ENCODE data around the gene CHRDL2. TPM values are rescaled to one million over a fixed set of nuclear protein-coding genes. Genes with fewer than 3 reads are reported as not detected.
A peak's percentile ranks its signal among the peaks of the same experiment; 100 is the strongest.

Gene CHRDL2
- total RNA-seq, 6 experiments from 2014 or later, result 2.9 to 41.4 (median 23.9) TPM

DNA sequence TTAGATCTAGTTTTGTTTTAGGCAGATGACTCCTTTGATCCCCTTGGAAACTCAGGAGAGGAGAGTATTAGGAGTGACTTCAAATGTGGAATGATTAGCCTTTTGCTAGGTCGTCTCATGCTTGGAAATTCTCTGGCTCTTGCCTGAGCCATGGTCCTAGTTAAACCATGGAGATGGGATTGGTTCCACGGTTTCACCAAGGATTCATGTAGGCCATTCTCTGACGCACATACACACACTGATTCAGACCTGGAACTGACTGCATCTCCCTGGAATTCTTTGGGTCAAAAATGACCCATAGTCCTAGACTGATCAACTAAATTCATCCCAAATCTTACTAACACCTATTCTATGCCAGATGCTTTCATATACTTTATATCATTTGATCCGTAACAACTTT, 82.3 kb downstream of the CHRDL2 start:
- Histone ChIP-seq H3K9me3 (no peaks in the 10 kb centered on the region), H3K27me3 (no peaks in the 10 kb centered on the region), H3K36me3 (no peaks in the 10 kb centered on the region), H3K4me1 (peaks cover 0 to 15% (median 6%) of the 10 kb centered on the region in 4 donors), H3K27ac (no peak overlapping the region), H3K4me3 (no peak overlapping the region)
- intact Hi-C loops (cut with DNase I), result no loop called here
- WGBS (ENCODE audit: insufficient coverage, low coverage, low lambda C conversion rate, missing lambda C conversion rate), result 100% methylated on average over 4 of the region's 4 CpGs
- TF ChIP-seq, protein P1, sequence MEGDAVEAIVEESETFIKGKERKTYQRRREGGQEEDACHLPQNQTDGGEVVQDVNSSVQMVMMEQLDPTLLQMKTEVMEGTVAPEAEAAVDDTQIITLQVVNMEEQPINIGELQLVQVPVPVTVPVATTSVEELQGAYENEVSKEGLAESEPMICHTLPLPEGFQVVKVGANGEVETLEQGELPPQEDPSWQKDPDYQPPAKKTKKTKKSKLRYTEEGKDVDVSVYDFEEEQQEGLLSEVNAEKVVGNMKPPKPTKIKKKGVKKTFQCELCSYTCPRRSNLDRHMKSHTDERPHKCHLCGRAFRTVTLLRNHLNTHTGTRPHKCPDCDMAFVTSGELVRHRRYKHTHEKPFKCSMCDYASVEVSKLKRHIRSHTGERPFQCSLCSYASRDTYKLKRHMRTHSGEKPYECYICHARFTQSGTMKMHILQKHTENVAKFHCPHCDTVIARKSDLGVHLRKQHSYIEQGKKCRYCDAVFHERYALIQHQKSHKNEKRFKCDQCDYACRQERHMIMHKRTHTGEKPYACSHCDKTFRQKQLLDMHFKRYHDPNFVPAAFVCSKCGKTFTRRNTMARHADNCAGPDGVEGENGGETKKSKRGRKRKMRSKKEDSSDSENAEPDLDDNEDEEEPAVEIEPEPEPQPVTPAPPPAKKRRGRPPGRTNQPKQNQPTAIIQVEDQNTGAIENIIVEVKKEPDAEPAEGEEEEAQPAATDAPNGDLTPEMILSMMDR (IDR thresholded peaks at IDR 0.05), result no peak
- TF ChIP-seq POLR2A (IDR thresholded peaks at IDR 0.05), result no peak
- DNase-seq (no peak), ATAC-seq (no peak)

GRCh38 chr11:74647831-74648230, 83.4 kb downstream of the CHRDL2 start:
- Histone ChIP-seq H3K4me3 (no peak overlapping the region), H3K9me3 (no peaks in the 10 kb centered on the region), H3K36me3 (no peaks in the 10 kb centered on the region), H3K27ac (no peak overlapping the region), H3K27me3 (no peaks in the 10 kb centered on the region), H3K4me1 (peaks cover 0 to 15% (median 6%) of the 10 kb centered on the region in 4 donors)
- 22% methylated on average over 3 of the region's 3 CpGs for WGBS (ENCODE audit: insufficient coverage, low coverage, low lambda C conversion rate, missing lambda C conversion rate)
- intact Hi-C loops (cut with DNase I), result no loop called here
- no peak for TF ChIP-seq POLR2A (IDR thresholded peaks at IDR 0.05)
- TF ChIP-seq, protein P1 (IDR thresholded peaks at IDR 0.05), result no peak
- ATAC-seq, result peak in 3 of 4 donors; percentile 30 to 70 (median 54)
- DNase-seq, result no peak

DNA sequence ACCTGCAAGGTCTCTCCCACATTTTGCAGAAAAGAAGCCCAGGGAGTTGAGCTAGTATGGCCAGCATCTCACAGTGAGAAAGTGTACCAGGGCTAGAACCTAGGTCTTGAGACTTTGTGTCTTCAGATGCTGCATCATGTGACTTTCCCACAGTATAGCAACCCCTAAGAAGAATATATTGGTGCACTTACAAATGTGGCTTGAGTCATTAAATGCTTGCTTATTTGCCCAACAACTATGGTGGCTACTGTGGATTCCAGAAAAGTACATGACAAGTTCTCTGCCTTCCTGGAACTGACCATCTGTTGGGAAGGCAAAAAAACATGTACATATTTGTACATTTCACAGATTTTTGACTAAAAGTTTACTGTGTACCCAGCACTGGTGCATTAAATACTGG, 83.8 kb downstream of the CHRDL2 start:
- TF ChIP-seq POLR2A (IDR thresholded peaks at IDR 0.05), result no peak
- TF ChIP-seq, protein P1 (IDR thresholded peaks at IDR 0.05), result no peak
- no peaks in the 10 kb centered on the region for H3K9me3 ChIP-seq
- H3K27me3 ChIP-seq, result no peaks in the 10 kb centered on the region
- DNase-seq (no peak), ATAC-seq (no peak)
- H3K4me3 ChIP-seq, result no peak overlapping the region
- H3K4me1 ChIP-seq, result peaks cover 0 to 15% (median 6%) of the 10 kb centered on the region in 4 donors
- intact Hi-C loops (cut with DNase I), result no loop called here
- H3K27ac ChIP-seq, result no peak overlapping the region
- H3K36me3 ChIP-seq, result no peaks in the 10 kb centered on the region

GRCh38 chr11:74646954-74647353, 84.3 kb downstream of the CHRDL2 start:
- TF ChIP-seq, protein P1 (IDR thresholded peaks at IDR 0.05), result no peak
- TF ChIP-seq POLR2A (IDR thresholded peaks at IDR 0.05), result no peak
- DNase-seq (no peak), ATAC-seq (peak in 1 of 4 donors; percentile 28)
- intact Hi-C loops (cut with DNase I), result no loop called here
- no peaks in the 10 kb centered on the region for H3K9me3 ChIP-seq
- no peaks in the 10 kb centered on the region for H3K27me3 ChIP-seq
- H3K4me3 ChIP-seq, result no peak overlapping the region
- H3K36me3 ChIP-seq, result no peaks in the 10 kb centered on the region
- 94% methylated on average over 3 of the region's 7 CpGs for WGBS (ENCODE audit: insufficient coverage, low coverage, low lambda C conversion rate, missing lambda C conversion rate)
- H3K27ac ChIP-seq, result no peak overlapping the region
- H3K4me1 ChIP-seq, result peaks cover 0 to 15% (median 6%) of the 10 kb centered on the region in 4 donors

Small RNA genes within 50 kb of the gene (microRNA-seq; reads per million reads assigned to microRNA genes)
- gene MIR4696, result 0 reads per million in 2 donors

Small RNA genes within 50 kb of the gene (small RNA-seq; reads per million reads assigned to genes)
- gene MIR4696 (0 reads per million in 2 experiments), gene RANP3 (0 reads per million in 2 experiments), gene RN7SKP297 (0 reads per million in 2 experiments)

Other genes with a start within 250 kb of the CHRDL2 start
- gene LIPT2, start 237.7 kb downstream of the CHRDL2 start, total RNA-seq, result 1 to 10 TPM in 5 of 6 experiments, under 1 TPM in 1; 0.89 to 2.9 (median 2.1) TPM
- gene POLD3, start 138.8 kb downstream of the CHRDL2 start, total RNA-seq, result 1 to 10 TPM; 2.9 to 5.7 (median 5.1) TPM
- gene RNF169, start 17.4 kb upstream of the CHRDL2 start, total RNA-seq, result 1 to 10 TPM; 4.7 to 7.7 (median 6.8) TPM
- gene XRRA1, start 217.7 kb upstream of the CHRDL2 start, total RNA-seq, result 10 to 100 TPM in 1 of 6 experiments, 1 to 10 TPM in 5; 4.7 to 15.7 (median 8.0) TPM
- 100 to 1,000 TPM in 5 of 6 experiments, 10 to 100 TPM in 1; 50.8 to 258 (median 107) TPM for gene SPCS2, start 217.8 kb upstream of the CHRDL2 start, total RNA-seq